NT2/D1 (cell line): ENCODE data around the gene TAAR9.

Experiments
- DNase-seq: peaks from one replicate; pipeline ENCODE4 v3.0.0-alpha.2; 2011; ENCODE audit warnings: low read depth, low spot score
- H3K27me3 ChIP-seq: 2 replicates; pipeline ENCODE4 v1.6.0; 2011; ENCODE audit warnings: mild to moderate bottlenecking; ENCODE audit not compliant: insufficient read length, insufficient read depth
- H3K36me3 ChIP-seq: 2 replicates; pipeline ENCODE4 v1.6.1; 2011; ENCODE audit warnings: mild to moderate bottlenecking, low read length, mixed read lengths; ENCODE audit not compliant: insufficient read depth, insufficient read length
- H3K4me1 ChIP-seq: 2 replicates; pipeline ENCODE4 v1.5.1; 2011; ENCODE audit not compliant: insufficient read depth, insufficient read length
- H3K4me3 ChIP-seq: 2 replicates; pipeline ENCODE4 v1.5.1; 2011; ENCODE audit warnings: low read depth; ENCODE audit not compliant: insufficient read length
- H3K9ac ChIP-seq: 2 replicates; pipeline ENCODE4 v1.6.0; 2011; ENCODE audit warnings: low read depth; ENCODE audit not compliant: insufficient read length
- H3K9me3 ChIP-seq: 2 replicates; pipeline ENCODE4 v1.5.1; 2011; ENCODE audit warnings: mild to moderate bottlenecking, low read length; ENCODE audit not compliant: insufficient read depth
- SUZ12 ChIP-seq: IDR thresholded peaks from 2 replicates; pipeline ENCODE4 v1.6.1; 2011; ENCODE audit not compliant: insufficient read length, insufficient read depth; ENCODE audit errors: extremely low read depth
- YY1 ChIP-seq: IDR thresholded peaks from 2 replicates; pipeline ENCODE4 v1.6.1; 2011; ENCODE audit not compliant: insufficient read length, insufficient read depth
- ZNF274 ChIP-seq: IDR thresholded peaks from 2 replicates; pipeline ENCODE4 v1.6.1; 2011; ENCODE audit warnings: mild to moderate bottlenecking, low read depth, low read length

TAAR9 gene

GRCh38 chr6:132537977-132538376 lies at the start of gene TAAR9:
Gene TAAR9, plus strand, starts transcription at chr6:132538277. Its CDS starts 13 bp downstream, at chr6:132538290.
- DNase-seq = no peak
- Histone ChIP-seq H3K9ac (no peak within 1 kb of the TSS), H3K27me3 (no peaks in the 10 kb centered on the region)

GRCh38 chr6:132489376-132489775 lies 48.7 kb upstream of the TAAR9 start:
- no peak overlapping the region for H3K9ac ChIP-seq
- no peaks in the 10 kb centered on the region for H3K27me3 ChIP-seq
- H3K4me1 ChIP-seq = peaks cover 2% of the 10 kb centered on the region
- peaks cover 11% of the 10 kb centered on the region for H3K36me3 ChIP-seq
- no peak for DNase-seq
- TF ChIP-seq SUZ12 (no peak), ZNF274 (no peak), YY1 (no peak)
- H3K9me3 ChIP-seq = no peaks in the 10 kb centered on the region
- no peak overlapping the region for H3K4me3 ChIP-seq

More at GRCh38 chr6:132537977-132538376, at the start of gene TAAR9:
- H3K36me3 ChIP-seq = no peaks in the 10 kb centered on the region
- H3K4me1 ChIP-seq = no peaks in the 10 kb centered on the region
- H3K4me3 ChIP-seq = no peak within 1 kb of the TSS
- TF ChIP-seq YY1 (no peak), ZNF274 (no peak), SUZ12 (no peak)
- H3K9me3 ChIP-seq = no peaks in the 10 kb centered on the region

GRCh38 chr6:132490024-132490423 lies 48.1 kb upstream of the TAAR9 start:
- H3K9me3 ChIP-seq = no peaks in the 10 kb centered on the region
- no peaks in the 10 kb centered on the region for H3K27me3 ChIP-seq
- DNase-seq = no peak
- peaks cover 11% of the 10 kb centered on the region for H3K36me3 ChIP-seq
- H3K4me3 ChIP-seq = no peak overlapping the region
- TF ChIP-seq YY1 (no peak), SUZ12 (no peak), ZNF274 (no peak)
- peaks cover 2% of the 10 kb centered on the region for H3K4me1 ChIP-seq
- H3K9ac ChIP-seq = no peak overlapping the region

- no peak for DNase-seq
- peaks cover 11% of the 10 kb centered on the region for H3K36me3 ChIP-seq
- peaks cover 2% of the 10 kb centered on the region for H3K4me1 ChIP-seq
Observed at GRCh38 chr6:132490478-132491204, 47.4 kb upstream of the TAAR9 start.

GRCh38 chr6:132491303-132491702 lies 46.8 kb upstream of the TAAR9 start:
- peaks cover 2% of the 10 kb centered on the region for H3K4me1 ChIP-seq
- no peaks in the 10 kb centered on the region for H3K27me3 ChIP-seq
- peaks cover 11% of the 10 kb centered on the region for H3K36me3 ChIP-seq
- no peak overlapping the region for H3K9ac ChIP-seq
- no peak for DNase-seq
- no peak overlapping the region for H3K4me3 ChIP-seq
- no peaks in the 10 kb centered on the region for H3K9me3 ChIP-seq
- TF ChIP-seq YY1 (no peak), ZNF274 (no peak), SUZ12 (no peak)

More at GRCh38 chr6:132490478-132491204, 47.4 kb upstream of the TAAR9 start:
- H3K27me3 ChIP-seq = no peaks in the 10 kb centered on the region
- no peaks in the 10 kb centered on the region for H3K9me3 ChIP-seq
- no peak overlapping the region for H3K9ac ChIP-seq
- no peak overlapping the region for H3K4me3 ChIP-seq
- TF ChIP-seq ZNF274 (no peak), YY1 (no peak), SUZ12 (no peak)

- no peak overlapping the region for H3K9ac ChIP-seq
- no peaks in the 10 kb centered on the region for H3K27me3 ChIP-seq
- peaks cover 11% of the 10 kb centered on the region for H3K36me3 ChIP-seq
- no peak overlapping the region for H3K4me3 ChIP-seq
- no peak for TF ChIP-seq ZNF274
- TF ChIP-seq SUZ12 = no peak
- TF ChIP-seq YY1 = no peak
- H3K9me3 ChIP-seq = no peaks in the 10 kb centered on the region
- DNase-seq = no peak
- peaks cover 2% of the 10 kb centered on the region for H3K4me1 ChIP-seq
Observed at GRCh38 chr6:132491881-132492280, 46.2 kb upstream of the TAAR9 start.

GRCh38 chr6:132494954-132495353 lies 43.1 kb upstream of the TAAR9 start:
- Histone ChIP-seq H3K4me1 (peaks cover 2% of the 10 kb centered on the region), H3K36me3 (peaks cover 18% of the 10 kb centered on the region), H3K4me3 (no peak overlapping the region), H3K27me3 (no peaks in the 10 kb centered on the region), H3K9ac (no peak overlapping the region), H3K9me3 (no peaks in the 10 kb centered on the region)
- TF ChIP-seq ZNF274 = no peak
- DNase-seq = no peak

GRCh38 chr6:132495604-132496079 lies 42.4 kb upstream of the TAAR9 start:
- TF ChIP-seq YY1 (no peak), ZNF274 (no peak), SUZ12 (no peak)
- no peak for DNase-seq
- no peak overlapping the region for H3K4me3 ChIP-seq
- no peaks in the 10 kb centered on the region for H3K9me3 ChIP-seq
- no peaks in the 10 kb centered on the region for H3K27me3 ChIP-seq
- peaks cover 14% of the 10 kb centered on the region for H3K36me3 ChIP-seq
- peaks cover under 1% of the 10 kb centered on the region for H3K4me1 ChIP-seq
- H3K9ac ChIP-seq = no peak overlapping the region
